ENCODE measurements around the gene UCMA. TPM values are rescaled to one million over a fixed set of nuclear protein-coding genes. Genes with fewer than 3 reads are reported as not detected.

The UCMA gene
- total RNA-seq, 1 experiment from 2014 or later, result not detected

GRCh38 chr10:13271552-13272163, 37.5 kb upstream of the UCMA start:
- ChIA-PET CTCF (no interaction called here), POLR2A (no interaction called here)
- no peak overlapping the region for H3K4me3 Mint-ChIP-seq (ENCODE audit: unreplicated experiment)
- peak; percentile 39 for DNase-seq (ENCODE audit: unreplicated experiment)
- H3K36me3 Mint-ChIP-seq (ENCODE audit: insufficient read depth, unreplicated experiment), result no peaks in the 10 kb centered on the region
- no peak for TF ChIP-seq CTCF (IDR thresholded peaks at IDR 0.05; ENCODE audit: unreplicated experiment)
- peaks cover 10% of the 10 kb centered on the region for H3K4me1 Mint-ChIP-seq (ENCODE audit: insufficient read depth, unreplicated experiment)
- no peaks in the 10 kb centered on the region for H3K27me3 Mint-ChIP-seq (ENCODE audit: insufficient read depth, unreplicated experiment)
- no TSS peak for BruUV-seq (replicated peaks)
- H3K27ac Mint-ChIP-seq (ENCODE audit: low read depth, unreplicated experiment), result no peak overlapping the region
- intact Hi-C loops (cut with micrococcal nuclease), result no loop called here
- no peaks in the 10 kb centered on the region for H3K9me3 Mint-ChIP-seq (ENCODE audit: unreplicated experiment)

GRCh38 chr10:13270877-13271551, 36.8 kb upstream of the UCMA start:
- BruUV-seq (replicated peaks), result no TSS peak
- DNase-seq (ENCODE audit: unreplicated experiment), result peak; percentile 17
- H3K4me1 Mint-ChIP-seq (ENCODE audit: insufficient read depth, unreplicated experiment), result peaks cover 10% of the 10 kb centered on the region
- CTCF ChIA-PET, result no interaction called here
- H3K9me3 Mint-ChIP-seq (ENCODE audit: unreplicated experiment), result no peaks in the 10 kb centered on the region
- no peaks in the 10 kb centered on the region for H3K36me3 Mint-ChIP-seq (ENCODE audit: insufficient read depth, unreplicated experiment)
- no peaks in the 10 kb centered on the region for H3K27me3 Mint-ChIP-seq (ENCODE audit: insufficient read depth, unreplicated experiment)
- no peak overlapping the region for H3K4me3 Mint-ChIP-seq (ENCODE audit: unreplicated experiment)
- no peak overlapping the region for H3K27ac Mint-ChIP-seq (ENCODE audit: low read depth, unreplicated experiment)
- intact Hi-C loops (cut with micrococcal nuclease), result no loop called here
- TF ChIP-seq CTCF (IDR thresholded peaks at IDR 0.05; ENCODE audit: unreplicated experiment), result no peak
- POLR2A ChIA-PET, result no interaction called here

GRCh38 chr10:13268841-13269240, 34.7 kb upstream of the UCMA start:
- ChIA-PET CTCF (interaction anchor here (0.6 kb wide), 1 partner anchor 268 kb away, joined by 3 read pairs; no protein-coding TSS in a partner anchor), POLR2A (interaction anchor here (1.2 kb wide), 1 partner anchor 34 kb away, joined by 6 read pairs; no protein-coding TSS in a partner anchor)
- no peak overlapping the region for H3K4me3 Mint-ChIP-seq (ENCODE audit: unreplicated experiment)
- peaks cover 2% of the 10 kb centered on the region for H3K27me3 Mint-ChIP-seq (ENCODE audit: insufficient read depth, unreplicated experiment)
- peaks cover 10% of the 10 kb centered on the region for H3K4me1 Mint-ChIP-seq (ENCODE audit: insufficient read depth, unreplicated experiment)
- no peak for DNase-seq (ENCODE audit: unreplicated experiment)
- H3K36me3 Mint-ChIP-seq (ENCODE audit: insufficient read depth, unreplicated experiment), result no peaks in the 10 kb centered on the region
- intact Hi-C loops (cut with micrococcal nuclease), result no loop called here
- no peak for TF ChIP-seq CTCF (IDR thresholded peaks at IDR 0.05; ENCODE audit: unreplicated experiment)
- no TSS peak for BruUV-seq (replicated peaks)
- no peak overlapping the region for H3K27ac Mint-ChIP-seq (ENCODE audit: low read depth, unreplicated experiment)
- H3K9me3 Mint-ChIP-seq (ENCODE audit: unreplicated experiment), result no peaks in the 10 kb centered on the region

GRCh38 chr10:13268310-13268709, 34.1 kb upstream of the UCMA start:
- CTCF ChIA-PET, result interaction anchor here (0.6 to 1.7 kb wide), 2 partner anchors 107 to 268 kb away, joined by 3 to 5 read pairs; partner anchors contain the start of gene MCM10
- no peak overlapping the region for H3K4me3 Mint-ChIP-seq (ENCODE audit: unreplicated experiment)
- POLR2A ChIA-PET, result interaction anchor here (1.2 kb wide), 1 partner anchor 34 kb away, joined by 6 read pairs; no protein-coding TSS in a partner anchor
- no peaks in the 10 kb centered on the region for H3K9me3 Mint-ChIP-seq (ENCODE audit: unreplicated experiment)
- intact Hi-C loops (cut with micrococcal nuclease), result no loop called here
- no peaks in the 10 kb centered on the region for H3K36me3 Mint-ChIP-seq (ENCODE audit: insufficient read depth, unreplicated experiment)
- H3K27ac Mint-ChIP-seq (ENCODE audit: low read depth, unreplicated experiment), result no peak overlapping the region
- DNase-seq (ENCODE audit: unreplicated experiment), result no peak
- peaks cover 8% of the 10 kb centered on the region for H3K27me3 Mint-ChIP-seq (ENCODE audit: insufficient read depth, unreplicated experiment)
- BruUV-seq (replicated peaks), result no TSS peak
- no peak for TF ChIP-seq CTCF (IDR thresholded peaks at IDR 0.05; ENCODE audit: unreplicated experiment)
- H3K4me1 Mint-ChIP-seq (ENCODE audit: insufficient read depth, unreplicated experiment), result peaks cover 10% of the 10 kb centered on the region

All from MCF 10A (cell line).